ENCODE measurements around the gene DIO3.

The DIO3 gene

DNA sequence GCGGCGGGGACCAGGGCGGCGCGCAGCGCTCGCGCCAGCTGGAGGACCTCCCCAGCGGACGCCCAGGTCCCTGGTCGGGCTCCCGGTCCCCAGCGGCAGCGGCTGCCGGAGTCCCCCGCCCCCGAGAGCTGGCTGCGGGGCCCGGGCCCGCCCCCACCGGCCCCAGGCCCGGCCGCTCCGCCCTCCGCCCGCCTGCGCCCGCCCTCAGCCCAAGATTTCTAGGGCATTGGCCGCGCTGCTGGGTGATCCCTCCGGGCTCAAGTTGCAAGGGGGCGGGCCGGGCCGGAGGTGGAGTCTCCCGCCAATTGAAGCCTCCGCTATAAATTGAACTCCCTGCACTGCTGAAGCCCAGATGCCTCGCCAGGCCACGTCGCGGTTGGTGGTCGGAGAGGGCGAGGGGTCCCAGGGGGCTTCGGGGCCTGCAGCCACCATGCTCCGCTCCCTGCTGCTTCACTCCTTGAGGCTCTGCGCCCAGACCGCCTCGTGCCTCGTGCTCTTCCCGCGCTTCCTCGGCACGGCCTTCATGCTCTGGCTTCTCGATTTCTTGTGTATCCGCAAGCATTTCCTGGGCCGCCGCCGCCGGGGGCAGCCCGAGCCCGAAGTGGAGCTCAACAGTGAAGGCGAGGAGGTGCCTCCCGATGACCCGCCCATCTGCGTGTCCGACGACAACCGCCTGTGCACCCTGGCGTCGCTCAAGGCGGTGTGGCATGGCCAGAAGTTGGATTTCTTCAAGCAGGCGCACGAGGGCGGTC lies at the start of gene DIO3:
Gene DIO3 (plus strand): TSS at position 351 of the 752 bp plus-strand sequence.
- no peak for DNase-seq (ENCODE audit: low read depth)

- no peak for DNase-seq (ENCODE audit: low read depth)
Observed at GRCh38 chr14:101511620-101512375, 49.5 kb upstream of the DIO3 start.

DNA sequence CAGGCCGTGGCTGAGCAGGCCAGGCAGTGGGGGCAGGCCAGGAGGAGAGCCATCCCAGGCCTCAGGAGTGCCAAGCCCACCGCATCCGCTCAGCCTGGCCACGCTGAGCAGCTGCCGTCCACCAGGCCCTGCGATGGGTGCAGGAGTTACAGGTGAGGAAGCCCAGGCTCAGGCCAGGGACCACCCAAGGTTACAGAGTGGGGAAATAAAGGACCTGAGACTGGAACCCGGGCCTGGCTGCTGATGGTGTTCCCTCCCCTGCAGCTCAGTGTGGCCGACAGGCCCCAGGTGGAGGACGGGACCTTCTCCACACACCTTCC lies 49.0 kb upstream of the DIO3 start:
- no peak for DNase-seq (ENCODE audit: low read depth)

GRCh38 chr14:101514136-101514535 lies 47.2 kb upstream of the DIO3 start:
- DNase-seq (ENCODE audit: low read depth): no peak

- no peak for DNase-seq (ENCODE audit: low read depth)
Observed at GRCh38 chr14:101516401-101516800, 44.9 kb upstream of the DIO3 start.

GRCh38 chr14:101518611-101519473 lies 42.5 kb upstream of the DIO3 start:
- DNase-seq (ENCODE audit: low read depth): no peak

DNA sequence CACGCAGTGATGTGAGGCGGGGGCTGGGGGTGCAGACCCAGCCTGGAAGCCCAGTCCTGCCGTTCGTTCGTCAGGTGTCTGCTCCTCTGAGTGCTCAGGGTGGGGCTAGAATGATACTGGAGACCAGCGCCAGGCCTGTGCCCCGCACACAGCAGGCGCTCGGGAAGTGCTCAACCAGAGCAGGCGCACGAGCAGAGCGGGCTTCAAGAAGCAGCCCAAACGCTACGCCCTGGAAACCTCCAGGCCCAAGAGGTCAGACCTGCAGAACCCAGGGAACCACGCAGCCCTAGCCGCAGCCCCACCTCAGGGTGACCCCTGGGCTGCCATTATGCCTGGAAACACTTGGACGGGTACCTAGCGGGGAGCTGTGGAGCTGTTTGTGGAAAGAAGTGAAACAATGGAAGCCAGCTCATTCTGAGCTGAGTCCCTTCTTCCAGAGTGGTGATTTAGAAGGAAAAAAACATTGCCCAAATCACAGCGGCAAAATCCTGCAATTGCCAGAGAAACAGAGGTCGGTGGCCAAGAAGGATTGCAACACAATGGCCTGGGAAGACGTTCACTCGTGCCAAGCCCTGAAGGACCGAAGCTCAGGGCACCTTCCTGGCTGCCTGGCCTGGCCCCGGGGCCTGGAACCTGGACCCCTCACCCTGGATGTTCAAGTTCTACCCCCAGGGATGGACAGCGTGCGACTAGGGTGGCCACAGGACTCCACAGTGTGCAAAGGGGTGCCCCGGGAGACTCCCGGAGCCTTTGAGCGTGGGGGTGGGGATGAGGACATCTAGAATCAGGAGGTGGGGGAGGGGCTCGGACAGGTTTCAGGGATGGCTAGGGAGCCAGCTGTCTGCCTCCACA lies 40.4 kb upstream of the DIO3 start:
- no peak for DNase-seq (ENCODE audit: low read depth)

DNA sequence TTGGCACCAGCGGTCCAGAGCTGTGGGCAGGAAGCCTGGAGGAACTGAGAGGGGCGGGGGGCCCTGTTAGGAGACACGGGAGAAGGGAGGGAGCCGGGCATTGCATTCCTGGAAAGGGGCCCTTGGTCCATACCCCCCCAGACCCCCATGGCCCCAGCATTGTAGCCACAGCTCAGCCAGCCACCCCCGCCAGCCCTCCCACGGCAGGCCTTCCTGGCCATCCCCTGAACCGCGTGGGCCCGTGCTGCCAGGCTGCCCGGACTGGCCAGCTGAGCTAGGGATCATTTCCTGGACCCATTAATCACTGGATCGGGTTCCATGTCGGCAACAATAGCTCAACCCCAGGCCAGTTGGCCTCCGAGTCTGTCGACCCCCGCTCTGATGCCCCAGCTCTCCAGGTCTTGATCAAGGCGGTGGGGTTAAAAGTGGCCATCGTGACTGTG lies 39.8 kb upstream of the DIO3 start:
- no peak for DNase-seq (ENCODE audit: low read depth)

DNA sequence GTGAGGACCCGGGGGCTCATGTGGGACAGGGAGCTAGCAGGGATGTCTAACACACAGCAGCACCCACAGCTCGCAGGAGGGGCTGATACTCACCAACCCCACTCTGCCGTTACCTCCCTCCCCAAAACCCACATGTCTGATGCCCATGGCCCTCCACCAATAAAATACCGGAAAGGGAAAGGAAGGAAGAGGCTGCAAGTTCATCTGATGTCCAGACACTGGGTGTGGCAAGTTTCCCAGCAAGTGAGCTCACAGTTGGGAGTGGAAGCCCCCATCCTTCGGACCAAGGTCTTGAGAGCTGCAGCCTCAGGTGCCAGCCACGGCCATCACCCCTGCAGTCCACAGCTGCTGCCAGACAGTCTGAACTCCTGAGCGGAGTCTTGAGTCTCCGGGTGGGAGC lies 39.3 kb upstream of the DIO3 start:
- DNase-seq (ENCODE audit: low read depth): no peak

DNA sequence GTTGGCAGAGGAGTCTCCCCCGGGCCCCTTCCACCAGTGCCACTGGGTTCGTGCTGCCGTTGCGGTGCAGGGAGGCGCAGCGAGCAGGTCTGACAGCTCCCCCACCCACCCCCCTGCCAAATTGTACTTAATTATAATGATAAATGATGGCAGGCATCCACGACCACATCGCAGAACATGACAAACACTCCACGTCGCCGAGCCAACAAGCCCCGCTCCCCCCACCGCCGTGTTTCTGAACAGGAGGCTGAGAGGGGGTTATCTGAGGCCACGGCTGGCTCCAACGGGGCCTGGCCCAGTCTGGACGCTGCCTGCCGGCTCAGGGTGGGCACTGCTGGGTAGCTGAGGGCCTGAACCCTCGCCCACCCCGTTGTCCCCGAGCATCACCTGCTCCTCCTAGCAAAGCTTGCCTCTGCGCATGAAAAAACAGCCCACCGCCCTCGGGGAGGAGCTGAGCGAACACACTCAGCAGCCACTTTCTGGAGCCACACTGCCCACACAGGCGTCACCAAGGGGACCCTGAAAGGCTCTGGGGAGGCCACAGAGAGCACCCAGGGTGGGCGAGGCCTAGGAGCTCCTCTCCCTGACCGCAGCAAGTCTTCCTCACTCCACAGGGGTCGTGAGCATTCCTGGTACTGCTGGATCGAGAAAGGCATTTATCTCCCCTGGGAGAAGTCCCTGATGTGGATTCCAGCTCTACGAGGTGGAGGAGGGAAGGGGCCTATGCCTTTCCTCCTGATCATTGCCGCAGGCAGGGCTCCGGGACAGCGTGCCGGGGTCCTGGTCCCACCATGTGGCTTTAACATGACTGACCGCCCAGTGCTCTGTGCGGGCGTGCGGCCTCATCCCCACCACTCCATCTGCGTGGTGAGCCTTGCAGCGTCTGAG lies 35.4 kb upstream of the DIO3 start:
- no peak for DNase-seq (ENCODE audit: low read depth)

GRCh38 chr14:101527987-101528386 lies 33.3 kb upstream of the DIO3 start:
- no peak for DNase-seq (ENCODE audit: low read depth)

DNA sequence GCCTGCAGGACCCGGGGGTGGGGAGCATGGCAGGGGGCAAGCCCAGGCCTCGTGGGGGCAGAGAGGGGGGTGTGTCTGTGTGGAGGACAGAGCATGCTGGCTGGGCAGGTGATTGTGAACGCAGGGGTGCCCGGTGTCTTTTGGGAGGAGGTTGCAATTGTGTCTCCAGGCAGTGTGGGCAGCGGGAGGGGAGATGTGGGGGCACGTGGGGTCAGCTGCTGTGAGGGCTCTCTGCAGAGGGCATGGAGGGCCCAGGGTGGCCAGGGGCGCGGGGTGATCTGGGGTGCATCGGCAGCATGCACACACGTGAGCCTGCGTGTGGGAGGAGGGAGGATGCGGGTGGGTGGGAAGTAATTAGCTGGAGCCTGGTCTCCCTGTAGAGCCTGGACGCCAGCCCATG lies 32.2 kb upstream of the DIO3 start:
- DNase-seq (ENCODE audit: low read depth): no peak

DNA sequence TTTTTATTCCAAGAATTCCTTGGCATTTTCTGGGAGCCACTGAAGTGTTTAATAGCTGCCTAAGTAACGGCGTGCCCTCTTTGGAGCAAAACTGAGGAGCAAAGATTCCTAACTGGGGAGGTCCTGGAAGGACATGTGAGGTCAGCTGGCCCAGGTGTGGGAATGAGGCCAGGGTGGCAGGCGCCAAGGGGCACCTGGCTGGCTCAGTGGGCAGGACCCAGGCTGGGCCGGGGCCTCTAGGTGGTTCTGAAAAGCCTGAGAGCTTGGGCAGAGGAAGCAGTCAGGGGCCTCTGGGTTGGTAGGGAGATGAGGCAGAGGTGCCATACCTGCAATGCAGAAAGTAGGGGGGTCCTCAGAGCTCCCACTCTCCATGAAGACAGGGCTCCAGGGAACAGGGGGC lies 27.1 kb upstream of the DIO3 start:
- DNase-seq (ENCODE audit: low read depth): no peak

- no peak for DNase-seq (ENCODE audit: low read depth)
Observed at GRCh38 chr14:101535232-101535631, 26.1 kb upstream of the DIO3 start.

GRCh38 chr14:101535701-101536207 lies 25.5 kb upstream of the DIO3 start:
- no peak for DNase-seq (ENCODE audit: low read depth)

DNA sequence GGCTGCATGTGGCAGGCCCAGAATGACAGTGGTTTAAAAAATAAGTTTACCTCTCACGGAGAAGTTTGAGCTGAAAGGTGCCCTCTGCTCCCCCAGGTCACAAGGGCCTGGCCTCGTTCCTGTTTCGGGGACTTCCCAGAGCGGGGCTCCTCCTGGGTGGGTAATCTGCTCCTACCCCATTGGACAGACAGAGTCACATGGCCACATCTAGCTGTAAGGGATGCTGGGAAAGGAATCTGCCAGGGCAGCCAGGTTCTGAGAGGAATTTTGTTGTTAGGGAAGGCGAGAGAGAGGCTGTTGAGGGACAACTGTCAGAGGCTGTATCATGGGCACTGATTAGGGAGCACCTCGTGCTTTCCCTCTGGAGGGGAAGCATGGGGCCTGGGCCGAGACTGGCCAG lies 24.0 kb upstream of the DIO3 start:
- DNase-seq (ENCODE audit: low read depth): no peak

- no peak for DNase-seq (ENCODE audit: low read depth)
Observed at GRCh38 chr14:101538878-101539277, 22.4 kb upstream of the DIO3 start.

DNA sequence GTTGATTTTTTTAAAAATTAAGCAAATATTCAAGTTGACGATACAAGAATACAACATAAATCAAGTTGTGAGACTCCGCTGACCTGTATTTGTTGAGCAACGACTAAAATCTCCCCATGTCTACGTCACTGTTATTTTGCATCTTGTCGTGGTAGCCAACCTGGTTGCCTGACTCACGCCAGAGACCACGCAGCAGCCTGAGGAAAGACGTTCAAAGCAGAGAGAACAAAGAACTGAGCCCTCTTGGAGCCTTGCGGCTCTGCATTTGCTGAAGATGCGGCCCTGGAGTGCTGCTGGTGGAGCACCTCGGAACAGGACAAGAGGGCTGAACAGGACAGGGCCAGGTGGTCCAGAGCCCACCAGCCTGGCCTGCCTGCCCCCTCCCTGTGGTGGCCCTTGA lies 21.4 kb upstream of the DIO3 start:
- no peak for DNase-seq (ENCODE audit: low read depth)

DNA sequence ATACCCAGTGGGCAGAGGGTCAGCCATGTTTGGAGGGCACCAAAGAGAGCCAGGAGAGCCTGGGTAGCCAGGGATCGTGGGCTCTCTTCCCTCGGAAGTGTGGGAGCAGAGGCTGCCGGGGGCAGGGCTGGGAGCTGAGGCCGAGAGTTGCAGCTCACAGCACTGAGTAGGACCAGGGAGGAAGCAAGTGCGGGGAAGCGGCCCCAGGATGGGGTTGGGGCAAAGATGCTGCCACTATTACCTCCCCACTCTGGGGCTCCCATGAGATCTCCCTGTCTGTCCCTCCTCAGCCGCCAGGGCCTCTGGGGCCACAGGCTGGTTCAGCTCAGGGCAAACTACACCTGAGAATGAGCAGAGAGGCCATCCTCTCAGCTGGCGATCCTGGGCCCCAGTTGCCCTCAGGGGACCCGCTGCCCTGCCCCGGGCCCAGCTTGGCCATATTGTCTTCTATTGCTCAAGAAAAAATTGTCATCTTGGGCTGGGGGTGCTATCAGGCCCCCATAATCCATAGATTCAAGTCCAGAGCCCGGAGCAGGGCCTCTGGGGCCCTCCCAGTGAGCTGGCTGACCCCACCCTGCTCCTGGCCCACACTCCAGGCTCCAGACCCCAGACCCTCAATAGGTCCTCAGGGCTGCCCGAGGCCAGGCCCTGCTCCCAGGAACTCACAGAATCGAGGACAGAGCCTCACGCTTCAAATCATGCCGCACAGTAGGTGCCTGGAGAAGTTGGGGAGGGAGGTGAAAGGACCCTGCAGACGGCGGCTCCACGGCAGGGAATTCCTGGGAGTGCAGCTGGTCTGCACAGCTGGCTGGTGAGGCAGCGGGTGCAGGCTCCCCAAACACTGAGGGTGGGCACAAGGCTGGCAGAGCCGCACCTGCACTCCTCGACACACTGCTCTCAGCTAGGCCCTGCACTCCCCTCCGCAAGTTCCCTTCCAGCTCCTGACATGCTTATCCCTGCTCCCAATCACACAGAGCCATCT lies 20.5 kb upstream of the DIO3 start:
- no peak for DNase-seq (ENCODE audit: low read depth)
